Stimulated activated CD4-positive, alpha-beta T cell treated with anti-CD3 and anti-CD28 coated beads, Interleukin-2, amount 100 ng/mL, for 4 hours (primary cell): ENCODE results near the gene NDUFB8.
A peak's percentile ranks its signal among the peaks of the same experiment; 100 is the strongest.

Experiments used
- DNase-seq: peaks from one replicate; pipeline ENCODE4 v3.0.0-alpha.2; 2020; ENCODE audit warnings: low read depth

Gene NDUFB8

GRCh38 chr10:100507357-100507732, 22.3 kb downstream of the NDUFB8 start:
- no peak for DNase-seq

- no peak for DNase-seq
These were observed 22.9 kb downstream of the NDUFB8 start for GRCh38 chr10:100506596-100507356.

- no peak for DNase-seq
These were observed 24.5 kb downstream of the NDUFB8 start for GRCh38 chr10:100505164-100505563.

GRCh38 chr10:100504096-100504495, 25.6 kb downstream of the NDUFB8 start:
- no peak for DNase-seq

GRCh38 chr10:100502926-100503494, 26.7 kb downstream of the NDUFB8 start:
- no peak for DNase-seq

- DNase-seq: no peak
These were observed 28.2 kb downstream of the NDUFB8 start for GRCh38 chr10:100501423-100501822.

- DNase-seq: no peak
These were observed 31.6 kb downstream of the NDUFB8 start for GRCh38 chr10:100498059-100498458.

- no peak for DNase-seq
These were observed 33.1 kb downstream of the NDUFB8 start for GRCh38 chr10:100496567-100496966.

GRCh38 chr10:100490531-100490930, 39.1 kb downstream of the NDUFB8 start:
- no peak for DNase-seq

- no peak for DNase-seq
These were observed 40.3 kb downstream of the NDUFB8 start for GRCh38 chr10:100489396-100489795.

GRCh38 chr10:100487529-100487928, 42.1 kb downstream of the NDUFB8 start:
- DNase-seq: no peak

- DNase-seq: no peak
These were observed 43.7 kb downstream of the NDUFB8 start for GRCh38 chr10:100485801-100486495.

- no peak for DNase-seq
These were observed 44.3 kb downstream of the NDUFB8 start for GRCh38 chr10:100485366-100485765.

- DNase-seq: no peak
These were observed 45.6 kb downstream of the NDUFB8 start for GRCh38 chr10:100483876-100484666.

- DNase-seq: no peak
These were observed 46.9 kb downstream of the NDUFB8 start for GRCh38 chr10:100482834-100483185.

GRCh38 chr10:100482181-100482833, 47.4 kb downstream of the NDUFB8 start:
- peak; percentile 34 for DNase-seq

- DNase-seq: peak; percentile 79
These were observed 48.1 kb downstream of the NDUFB8 start for GRCh38 chr10:100481462-100482081.

- no peak for DNase-seq
These were observed 49.7 kb downstream of the NDUFB8 start for GRCh38 chr10:100480002-100480401.

GRCh38 chr10:100479037-100479436, 50.6 kb downstream of the NDUFB8 start:
- no peak for DNase-seq

- DNase-seq: no peak
These were observed 51.7 kb downstream of the NDUFB8 start for GRCh38 chr10:100477970-100478369.
